Nephron progenitor cell (in vitro differentiated cells): ENCODE results near the gene SLC2A13.

Experiments used
- DNase-seq: peaks from one replicate; pipeline ENCODE4 v3.0.0; 2021
- H3K27ac Mint-ChIP-seq: 2 replicates; pipeline ENCODE4 v1.8.0; 2021; ENCODE audit warnings: mild to moderate bottlenecking, moderate library complexity, mixed read lengths
- H3K27me3 Mint-ChIP-seq: 2 replicates; pipeline ENCODE4 v1.8.0; 2021; ENCODE audit warnings: mild to moderate bottlenecking, low read depth, mixed read lengths; ENCODE audit not compliant: poor library complexity
- H3K36me3 Mint-ChIP-seq: 2 replicates; pipeline ENCODE4 v1.8.0; 2021; ENCODE audit warnings: low read depth, mixed read lengths
- H3K4me1 Mint-ChIP-seq: 2 replicates; pipeline ENCODE4 v1.8.0; 2021; ENCODE audit warnings: mixed read lengths
- H3K4me3 Mint-ChIP-seq: 2 replicates; pipeline ENCODE4 v1.8.0; 2021; ENCODE audit warnings: mild to moderate bottlenecking, moderate library complexity, mixed read lengths
- H3K9me3 Mint-ChIP-seq: 2 replicates; pipeline ENCODE4 v1.8.0; 2021; ENCODE audit warnings: mild to moderate bottlenecking, moderate library complexity, mixed read lengths
- TF ChIP-seq, protein P1 (sequence below): fragments of 200-600 bp; sonication (generic); IDR thresholded peaks from 2 replicates; pipeline ENCODE4 v1.5.0; 2021; ENCODE audit warnings: antibody characterized with exemption

The SLC2A13 gene

DNA sequence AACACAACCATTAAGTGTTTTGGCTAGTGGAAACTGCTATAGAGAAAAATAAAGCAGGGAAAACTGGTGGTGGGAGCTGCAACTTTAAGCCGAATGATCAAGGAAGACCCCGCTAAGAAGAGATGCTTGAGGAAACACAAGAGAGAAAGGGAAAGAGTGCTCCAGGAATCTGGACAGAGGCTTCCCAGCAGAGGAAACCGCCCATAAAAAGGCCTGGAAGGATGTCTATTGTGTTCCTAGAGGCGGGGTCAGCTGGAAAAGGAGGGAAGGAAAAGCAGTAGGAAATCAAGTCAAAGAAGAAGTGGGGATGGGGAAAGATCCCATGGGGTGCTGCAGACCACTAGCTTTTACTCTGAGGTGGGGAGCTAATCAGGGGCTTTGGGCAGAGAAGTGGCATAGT, 12.4 kb downstream of the SLC2A13 start:
- TF ChIP-seq, protein P1, sequence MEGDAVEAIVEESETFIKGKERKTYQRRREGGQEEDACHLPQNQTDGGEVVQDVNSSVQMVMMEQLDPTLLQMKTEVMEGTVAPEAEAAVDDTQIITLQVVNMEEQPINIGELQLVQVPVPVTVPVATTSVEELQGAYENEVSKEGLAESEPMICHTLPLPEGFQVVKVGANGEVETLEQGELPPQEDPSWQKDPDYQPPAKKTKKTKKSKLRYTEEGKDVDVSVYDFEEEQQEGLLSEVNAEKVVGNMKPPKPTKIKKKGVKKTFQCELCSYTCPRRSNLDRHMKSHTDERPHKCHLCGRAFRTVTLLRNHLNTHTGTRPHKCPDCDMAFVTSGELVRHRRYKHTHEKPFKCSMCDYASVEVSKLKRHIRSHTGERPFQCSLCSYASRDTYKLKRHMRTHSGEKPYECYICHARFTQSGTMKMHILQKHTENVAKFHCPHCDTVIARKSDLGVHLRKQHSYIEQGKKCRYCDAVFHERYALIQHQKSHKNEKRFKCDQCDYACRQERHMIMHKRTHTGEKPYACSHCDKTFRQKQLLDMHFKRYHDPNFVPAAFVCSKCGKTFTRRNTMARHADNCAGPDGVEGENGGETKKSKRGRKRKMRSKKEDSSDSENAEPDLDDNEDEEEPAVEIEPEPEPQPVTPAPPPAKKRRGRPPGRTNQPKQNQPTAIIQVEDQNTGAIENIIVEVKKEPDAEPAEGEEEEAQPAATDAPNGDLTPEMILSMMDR, result no peak
- no peak overlapping the region for H3K4me3 Mint-ChIP-seq
- H3K4me1 Mint-ChIP-seq, result no peaks in the 10 kb centered on the region
- H3K27ac Mint-ChIP-seq, result no peak overlapping the region
- H3K9me3 Mint-ChIP-seq, result no peaks in the 10 kb centered on the region
- H3K36me3 Mint-ChIP-seq, result peaks cover 12% of the 10 kb centered on the region
- DNase-seq, result no peak
- no peaks in the 10 kb centered on the region for H3K27me3 Mint-ChIP-seq

DNA sequence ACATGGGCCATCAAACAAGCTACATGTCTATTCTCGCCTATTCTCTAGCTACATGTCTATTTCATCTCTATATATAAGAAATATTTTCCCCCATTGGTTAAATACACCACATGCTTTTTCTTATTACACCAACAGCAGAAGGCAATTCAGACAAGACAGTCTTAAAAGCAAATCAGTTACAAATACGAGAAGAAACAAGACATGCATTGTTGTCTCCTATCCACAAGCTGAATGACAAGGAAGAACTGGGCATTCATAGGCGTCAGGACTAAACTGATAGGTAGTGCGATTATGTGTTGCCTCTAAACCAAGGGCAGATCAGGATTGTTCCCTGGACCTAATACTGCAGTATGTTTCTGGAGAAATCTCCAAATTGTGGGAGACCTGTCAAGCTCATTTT, 19.4 kb downstream of the SLC2A13 start:
- H3K27me3 Mint-ChIP-seq, result peaks cover 4% of the 10 kb centered on the region
- H3K4me1 Mint-ChIP-seq, result no peaks in the 10 kb centered on the region
- H3K36me3 Mint-ChIP-seq, result peaks cover 28% of the 10 kb centered on the region
- DNase-seq, result no peak
- no peak overlapping the region for H3K27ac Mint-ChIP-seq
- peaks cover 10% of the 10 kb centered on the region for H3K9me3 Mint-ChIP-seq
- TF ChIP-seq, protein P1, result no peak
- no peak overlapping the region for H3K4me3 Mint-ChIP-seq

DNA sequence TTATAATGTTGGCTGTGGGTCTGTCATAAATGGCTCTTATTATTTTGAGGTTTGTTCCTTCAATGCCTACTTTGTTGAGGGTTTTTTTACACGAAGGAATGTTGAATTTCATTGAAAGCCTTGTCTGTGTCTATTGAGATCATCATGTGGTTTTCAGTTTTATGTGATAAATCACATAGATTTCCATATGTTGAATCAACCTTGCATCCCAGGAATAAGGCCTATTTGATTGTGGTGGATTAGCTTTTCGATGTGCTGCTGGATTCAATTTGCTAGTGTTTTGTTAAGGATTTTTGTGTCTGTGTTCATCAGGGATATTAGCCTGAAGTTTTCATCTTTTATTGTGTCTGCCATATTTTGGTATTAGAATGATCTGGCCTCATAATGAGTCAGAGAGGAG, 27.6 kb downstream of the SLC2A13 start:
- no peak overlapping the region for H3K27ac Mint-ChIP-seq
- H3K27me3 Mint-ChIP-seq, result peaks cover 2% of the 10 kb centered on the region
- peaks cover 58% of the 10 kb centered on the region for H3K9me3 Mint-ChIP-seq
- DNase-seq, result no peak
- TF ChIP-seq, protein P1, result no peak
- peaks cover 33% of the 10 kb centered on the region for H3K36me3 Mint-ChIP-seq
- no peaks in the 10 kb centered on the region for H3K4me1 Mint-ChIP-seq
- no peak overlapping the region for H3K4me3 Mint-ChIP-seq

DNA sequence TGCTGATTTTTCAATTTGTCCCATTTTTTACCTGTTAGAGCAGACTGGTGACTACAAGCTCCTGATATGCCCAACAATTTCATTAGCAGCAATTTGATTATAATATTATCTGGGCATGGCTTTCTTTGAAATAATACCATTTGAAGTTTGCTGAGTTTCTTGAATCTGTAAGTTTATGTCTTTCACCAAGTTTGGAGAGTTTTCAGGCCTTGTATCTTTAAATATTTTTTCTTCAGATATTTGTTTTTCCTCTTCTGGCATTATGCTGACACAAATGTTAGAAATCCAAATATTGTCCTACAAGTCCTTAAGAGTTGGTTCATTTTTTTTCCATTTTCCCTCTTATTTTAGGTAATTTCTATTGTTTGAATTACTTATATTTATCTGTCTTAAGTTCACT, 30.4 kb downstream of the SLC2A13 start:
- Mint-ChIP-seq H3K27ac (no peak overlapping the region), H3K36me3 (peaks cover 15% of the 10 kb centered on the region), H3K27me3 (no peaks in the 10 kb centered on the region), H3K4me1 (no peaks in the 10 kb centered on the region), H3K4me3 (no peak overlapping the region), H3K9me3 (peaks cover 41% of the 10 kb centered on the region)
- DNase-seq, result no peak
- TF ChIP-seq, protein P1, result no peak

DNA sequence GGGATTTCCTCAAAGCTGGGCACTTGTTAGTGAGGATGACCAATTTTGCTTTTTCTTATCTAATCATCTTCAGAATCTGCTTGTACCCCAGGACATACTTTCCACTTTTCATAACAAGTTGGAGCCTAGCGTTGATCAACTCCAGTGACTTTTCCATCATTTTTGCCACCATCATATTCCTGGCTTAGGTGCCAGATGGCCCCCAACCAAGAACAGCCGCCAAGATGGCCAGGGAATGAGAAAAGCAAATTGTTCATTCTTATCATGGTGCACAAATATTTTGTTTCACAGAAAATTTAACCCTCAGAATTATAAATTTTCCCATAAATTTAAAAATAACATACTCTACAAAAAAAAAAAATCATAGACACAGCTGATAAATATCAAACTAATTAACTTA, 37.5 kb downstream of the SLC2A13 start:
- no peak overlapping the region for H3K4me3 Mint-ChIP-seq
- H3K9me3 Mint-ChIP-seq, result no peaks in the 10 kb centered on the region
- H3K27ac Mint-ChIP-seq, result no peak overlapping the region
- no peaks in the 10 kb centered on the region for H3K36me3 Mint-ChIP-seq
- DNase-seq, result no peak
- no peaks in the 10 kb centered on the region for H3K4me1 Mint-ChIP-seq
- H3K27me3 Mint-ChIP-seq, result no peaks in the 10 kb centered on the region
- TF ChIP-seq, protein P1, result no peak

DNA sequence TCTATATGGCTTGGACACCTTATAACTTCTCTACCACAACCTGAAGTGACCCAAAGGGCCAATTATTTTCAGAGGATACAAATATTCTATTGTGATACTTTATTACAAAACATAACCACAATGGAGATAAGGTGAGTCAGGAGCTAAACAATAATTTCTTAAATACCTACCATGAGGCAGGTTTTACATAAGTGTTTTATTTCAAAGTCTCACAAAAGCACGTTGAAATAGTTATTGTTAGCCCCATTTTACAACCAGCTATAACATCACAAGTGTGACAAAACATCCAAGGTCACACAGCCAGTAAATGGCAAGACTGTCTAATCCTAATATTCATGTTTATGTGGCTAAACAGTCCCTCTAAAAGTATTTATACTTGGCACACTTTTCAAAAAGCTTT, 40.2 kb downstream of the SLC2A13 start:
- Mint-ChIP-seq H3K27ac (no peak overlapping the region), H3K4me1 (no peaks in the 10 kb centered on the region), H3K4me3 (no peak overlapping the region), H3K27me3 (peaks cover 4% of the 10 kb centered on the region), H3K9me3 (no peaks in the 10 kb centered on the region), H3K36me3 (no peaks in the 10 kb centered on the region)
- no peak for DNase-seq
- TF ChIP-seq, protein P1, result no peak
